ENCODE results near the gene PSMD6. TPM values are rescaled to one million over a fixed set of nuclear protein-coding genes. Genes with fewer than 3 reads are reported as not detected.

Gene PSMD6
- total RNA-seq, 2 donors from 2014 or later: 54.4 to 70.3 TPM

DNA sequence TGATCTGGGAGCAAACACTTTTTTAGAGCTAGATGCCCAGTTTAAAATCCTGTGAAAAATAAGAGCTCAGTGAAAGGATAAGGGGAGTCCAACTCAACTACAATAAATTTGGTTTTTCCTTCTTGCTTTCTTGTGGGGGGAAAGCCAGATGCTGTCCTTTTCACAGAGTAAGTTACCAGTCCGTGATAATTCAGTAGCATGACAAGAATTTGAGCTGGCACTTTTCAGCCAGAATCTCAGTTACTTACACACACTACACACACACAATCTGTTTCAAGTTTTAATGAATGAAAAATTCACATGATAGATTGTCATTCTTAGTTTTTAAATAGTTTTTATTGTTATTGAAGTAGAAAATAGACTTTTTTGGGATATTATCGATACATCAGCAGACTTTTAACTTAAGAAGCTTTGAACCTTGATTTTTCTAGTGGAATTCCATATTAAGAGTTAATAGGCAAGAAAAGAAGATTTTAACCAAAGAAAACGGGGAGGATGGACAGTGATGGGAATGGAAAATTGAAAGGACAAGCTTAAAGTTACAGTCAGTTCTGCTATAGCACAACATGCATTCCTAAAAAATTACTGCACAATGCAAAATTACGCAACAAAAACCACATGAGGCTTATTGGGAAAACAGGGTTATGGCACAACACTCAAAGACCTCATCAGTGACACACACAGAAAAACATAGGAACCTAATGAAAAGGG, 47.0 kb downstream of the PSMD6 start:
- TF ChIP-seq, protein P1, sequence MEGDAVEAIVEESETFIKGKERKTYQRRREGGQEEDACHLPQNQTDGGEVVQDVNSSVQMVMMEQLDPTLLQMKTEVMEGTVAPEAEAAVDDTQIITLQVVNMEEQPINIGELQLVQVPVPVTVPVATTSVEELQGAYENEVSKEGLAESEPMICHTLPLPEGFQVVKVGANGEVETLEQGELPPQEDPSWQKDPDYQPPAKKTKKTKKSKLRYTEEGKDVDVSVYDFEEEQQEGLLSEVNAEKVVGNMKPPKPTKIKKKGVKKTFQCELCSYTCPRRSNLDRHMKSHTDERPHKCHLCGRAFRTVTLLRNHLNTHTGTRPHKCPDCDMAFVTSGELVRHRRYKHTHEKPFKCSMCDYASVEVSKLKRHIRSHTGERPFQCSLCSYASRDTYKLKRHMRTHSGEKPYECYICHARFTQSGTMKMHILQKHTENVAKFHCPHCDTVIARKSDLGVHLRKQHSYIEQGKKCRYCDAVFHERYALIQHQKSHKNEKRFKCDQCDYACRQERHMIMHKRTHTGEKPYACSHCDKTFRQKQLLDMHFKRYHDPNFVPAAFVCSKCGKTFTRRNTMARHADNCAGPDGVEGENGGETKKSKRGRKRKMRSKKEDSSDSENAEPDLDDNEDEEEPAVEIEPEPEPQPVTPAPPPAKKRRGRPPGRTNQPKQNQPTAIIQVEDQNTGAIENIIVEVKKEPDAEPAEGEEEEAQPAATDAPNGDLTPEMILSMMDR (IDR thresholded peaks at IDR 0.05): no peak
- DNase-seq (ENCODE audit: low spot score): no peak
- H3K27ac ChIP-seq: no peak overlapping the region
- ATAC-seq (ENCODE audit: insufficient number of reproducible peaks, low FRiP score, low read depth): no peak
- H3K36me3 ChIP-seq: peaks cover 10% of the 10 kb centered on the region
- peaks cover 26 to 66% of the 10 kb centered on the region in 2 donors for H3K4me1 ChIP-seq (ENCODE audit: control insufficient read depth in 1 of 2, low read depth in 2 of 2)
- H3K27me3 ChIP-seq (replicated peaks; ENCODE audit: insufficient read depth): no peaks in the 10 kb centered on the region
- no peak overlapping the region for H3K4me3 ChIP-seq
- H3K9me3 ChIP-seq: no peaks in the 10 kb centered on the region

DNA sequence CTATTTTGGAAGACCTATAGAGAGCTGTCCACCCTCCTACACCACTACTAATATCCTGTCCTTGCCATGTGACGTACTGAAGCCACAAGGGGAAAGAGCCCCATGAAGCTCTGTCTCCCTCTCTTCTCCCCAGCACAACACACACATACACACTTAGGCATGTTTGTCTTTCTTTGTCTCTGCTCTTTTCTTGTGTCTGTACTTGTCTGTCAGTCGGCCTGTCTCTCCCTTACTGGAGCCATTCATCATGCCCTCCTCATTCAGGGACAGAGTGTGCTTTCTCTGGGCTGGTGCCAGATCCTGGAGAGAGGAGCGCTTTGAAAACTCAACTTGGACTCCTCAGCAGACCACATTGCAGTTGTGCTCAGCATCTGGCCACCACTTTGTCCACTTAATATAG, 47.6 kb downstream of the PSMD6 start:
- DNase-seq (ENCODE audit: low spot score) (no peak), ATAC-seq (ENCODE audit: insufficient number of reproducible peaks, low FRiP score, low read depth) (no peak)
- TF ChIP-seq, protein P1 (IDR thresholded peaks at IDR 0.05): no peak
- Histone ChIP-seq H3K27me3 (replicated peaks; ENCODE audit: insufficient read depth) (no peaks in the 10 kb centered on the region), H3K9me3 (no peaks in the 10 kb centered on the region), H3K36me3 (peaks cover 7% of the 10 kb centered on the region), H3K4me3 (no peak overlapping the region), H3K27ac (no peak overlapping the region), H3K4me1 (ENCODE audit: control insufficient read depth in 1 of 2, low read depth in 2 of 2) (peaks cover 32 to 72% of the 10 kb centered on the region in 2 donors)

DNA sequence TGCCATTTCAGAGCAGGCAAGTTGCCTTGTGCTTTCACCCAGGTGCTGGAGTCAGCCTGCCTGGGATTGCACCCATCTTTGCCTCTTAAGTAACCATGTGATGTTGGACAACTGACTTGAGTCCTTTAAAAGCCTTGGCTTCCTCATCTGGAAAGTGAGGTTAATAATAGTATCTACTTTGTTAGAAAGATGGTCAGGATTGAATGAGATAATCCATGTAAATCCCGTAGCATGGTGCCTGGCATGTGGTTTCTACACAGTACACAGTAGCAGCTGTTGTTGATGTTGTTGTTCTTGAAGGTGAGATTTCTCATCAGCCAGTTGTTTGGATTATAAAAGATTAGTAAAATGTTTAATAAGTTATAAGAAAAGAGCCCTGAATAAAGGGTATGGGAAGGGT, 48.8 kb downstream of the PSMD6 start:
- ATAC-seq (ENCODE audit: insufficient number of reproducible peaks, low FRiP score, low read depth) (no peak), DNase-seq (ENCODE audit: low spot score) (no peak)
- no peak overlapping the region for H3K27ac ChIP-seq
- TF ChIP-seq, protein P1 (IDR thresholded peaks at IDR 0.05): no peak
- no peaks in the 10 kb centered on the region for H3K9me3 ChIP-seq
- no peaks in the 10 kb centered on the region for H3K27me3 ChIP-seq (replicated peaks; ENCODE audit: insufficient read depth)
- H3K36me3 ChIP-seq: no peaks in the 10 kb centered on the region
- H3K4me1 ChIP-seq (ENCODE audit: control insufficient read depth in 1 of 2, low read depth in 2 of 2): peaks cover 43 to 78% of the 10 kb centered on the region in 2 donors
- no peak overlapping the region for H3K4me3 ChIP-seq

DNA sequence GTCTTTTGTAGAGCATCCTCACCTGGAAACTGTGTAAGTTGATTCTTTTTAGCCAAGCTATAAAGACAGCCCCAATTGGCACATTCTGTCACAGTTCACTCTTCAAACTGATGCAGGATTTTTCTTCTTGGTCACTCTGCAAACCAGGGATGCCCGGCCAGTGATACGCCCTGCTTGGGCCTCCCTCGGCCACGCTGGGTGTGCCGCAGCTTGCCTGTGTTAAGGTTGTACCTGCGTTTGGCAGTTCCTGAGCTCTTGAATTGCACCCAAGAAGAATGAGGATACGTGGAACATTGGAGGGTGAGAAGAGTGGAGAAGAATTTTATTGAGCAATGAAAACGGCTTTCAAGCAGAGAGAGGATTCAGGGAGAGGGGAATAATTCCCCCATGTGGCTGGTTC, 49.9 kb downstream of the PSMD6 start:
- Histone ChIP-seq H3K9me3 (no peaks in the 10 kb centered on the region), H3K36me3 (no peaks in the 10 kb centered on the region), H3K27ac (no peak overlapping the region), H3K27me3 (replicated peaks; ENCODE audit: insufficient read depth) (no peaks in the 10 kb centered on the region), H3K4me1 (ENCODE audit: control insufficient read depth in 1 of 2, low read depth in 2 of 2) (peaks cover 50 to 78% of the 10 kb centered on the region in 2 donors), H3K4me3 (no peak overlapping the region)
- no peak for DNase-seq (ENCODE audit: low spot score)
- ATAC-seq (ENCODE audit: insufficient number of reproducible peaks, low FRiP score, low read depth): no peak
- TF ChIP-seq, protein P1 (IDR thresholded peaks at IDR 0.05): no peak

DNA sequence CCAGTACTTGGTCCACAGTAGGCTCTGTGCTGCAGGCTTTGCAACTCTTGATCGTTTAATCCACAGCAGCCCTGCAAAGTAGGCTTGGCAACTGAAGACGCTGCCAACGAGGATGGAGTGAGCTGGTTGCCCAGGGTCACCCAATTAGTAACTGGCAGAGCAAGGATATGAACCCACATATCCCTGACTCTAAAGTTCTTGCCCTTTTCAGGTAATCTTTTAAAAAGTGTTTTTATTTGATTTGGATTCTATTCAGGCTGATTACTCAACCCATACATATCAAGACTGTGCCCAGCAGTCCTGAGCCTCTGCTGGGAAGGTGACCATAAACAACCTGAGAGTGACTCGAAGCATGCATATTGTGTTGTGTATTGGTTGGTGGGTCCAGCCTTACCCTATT, 50.3 kb downstream of the PSMD6 start:
- H3K4me3 ChIP-seq: no peak overlapping the region
- H3K27me3 ChIP-seq (replicated peaks; ENCODE audit: insufficient read depth): no peaks in the 10 kb centered on the region
- no peak overlapping the region for H3K27ac ChIP-seq
- H3K36me3 ChIP-seq: no peaks in the 10 kb centered on the region
- no peaks in the 10 kb centered on the region for H3K9me3 ChIP-seq
- ATAC-seq (ENCODE audit: insufficient number of reproducible peaks, low FRiP score, low read depth) (no peak), DNase-seq (ENCODE audit: low spot score) (no peak)
- peaks cover 54 to 78% of the 10 kb centered on the region in 2 donors for H3K4me1 ChIP-seq (ENCODE audit: control insufficient read depth in 1 of 2, low read depth in 2 of 2)
- TF ChIP-seq, protein P1 (IDR thresholded peaks at IDR 0.05): no peak

Data from thoracic aorta (tissue), 2 donors.